Measurements from ENCODE around the gene SYDE2.
"Not testable (repeated sequence)": the region's sequence is repeated elsewhere in the genome, so short reads cannot be mapped to it uniquely, and the experiment has no call there.

Gene SYDE2

GRCh38 chr1:85216697-85217096 lies 15.9 kb upstream of the SYDE2 start:
- FAIRE-seq: no peak

DNA sequence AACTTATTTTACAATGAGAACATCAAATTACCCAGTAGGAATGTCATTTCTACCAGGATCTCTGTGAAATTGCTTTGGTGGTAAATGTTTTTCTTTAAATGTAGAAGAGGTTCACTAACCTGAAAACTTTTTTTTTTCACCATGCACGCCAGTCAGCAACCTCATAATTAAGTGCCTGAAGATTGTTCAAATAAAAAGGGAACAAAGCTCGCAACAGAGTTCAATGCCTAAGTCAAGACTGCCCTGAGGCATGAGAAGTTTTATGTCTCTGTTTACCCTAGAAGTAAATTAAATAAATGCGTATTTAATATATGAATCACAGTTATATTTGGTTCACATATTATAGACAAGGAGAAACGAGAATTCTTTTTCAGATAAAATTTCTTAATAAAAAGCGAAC lies 13.8 kb upstream of the SYDE2 start:
- no peak for FAIRE-seq

GRCh38 chr1:85208488-85208887 lies 7.7 kb upstream of the SYDE2 start:
- FAIRE-seq: no peak

DNA sequence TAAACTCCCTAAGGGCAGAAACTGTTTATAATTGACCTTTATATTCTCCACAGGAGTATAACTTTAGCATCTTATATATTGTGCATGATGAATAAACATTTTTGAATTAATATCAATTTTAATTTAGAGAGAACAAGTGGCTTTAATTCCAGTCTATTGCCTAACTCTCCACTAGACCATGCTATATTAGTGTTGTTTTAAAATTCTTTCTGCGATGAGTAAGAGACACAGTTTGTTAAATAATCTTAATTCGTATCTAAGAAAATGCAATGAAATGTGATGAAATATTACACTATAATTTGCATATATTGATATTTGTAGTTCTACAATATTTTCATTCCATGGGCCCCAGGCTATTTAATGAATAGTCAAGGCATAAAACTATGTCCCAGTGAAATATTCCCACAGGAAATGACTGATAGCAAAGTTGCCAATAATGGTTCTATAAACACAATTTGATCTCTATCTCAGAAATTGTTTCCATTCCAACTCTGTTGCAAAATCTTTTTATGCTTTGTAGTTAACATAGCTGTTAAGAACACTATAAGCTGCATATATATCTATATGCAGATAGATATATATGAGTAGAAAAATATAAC lies 2.9 kb upstream of the SYDE2 start:
- no peak for FAIRE-seq

- FAIRE-seq: no peak
Observed at GRCh38 chr1:85202864-85203255, 2.0 kb upstream of the SYDE2 start.

DNA sequence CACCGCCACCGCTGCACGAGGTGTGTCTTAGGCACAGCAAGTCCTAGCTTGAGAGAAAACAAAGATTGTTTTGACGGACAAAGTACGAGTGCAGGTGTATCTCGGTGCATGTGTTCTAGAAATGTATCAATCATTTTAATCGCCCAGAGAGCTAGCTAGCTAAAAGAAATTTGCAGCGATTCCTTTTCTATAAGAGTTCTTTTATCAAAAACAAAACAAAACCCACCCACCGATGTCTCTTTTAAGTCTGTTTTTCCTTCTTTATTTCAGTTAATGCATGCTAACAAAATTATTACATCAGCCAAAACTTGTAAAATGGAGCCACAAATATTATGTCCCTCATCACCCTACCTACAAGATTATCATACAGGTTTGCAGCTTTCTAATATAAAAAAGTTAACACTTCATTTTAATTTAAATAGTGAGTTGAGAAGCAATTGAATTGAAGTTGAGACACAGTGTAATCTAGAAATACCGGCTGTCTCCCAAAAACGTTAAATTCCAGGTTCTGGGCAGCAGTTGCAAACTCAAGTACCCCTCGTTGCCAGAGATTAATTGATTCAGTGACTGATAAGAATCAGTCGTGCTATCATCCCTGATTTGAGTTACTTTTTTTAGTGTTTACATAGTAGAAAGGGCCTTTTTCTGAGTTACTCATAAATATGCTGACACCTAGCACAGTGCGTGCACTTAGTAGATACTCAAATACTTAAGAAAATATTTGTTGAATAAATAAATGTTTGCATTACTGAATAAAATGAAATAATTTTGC lies 1.5 kb upstream of the SYDE2 start:
- FAIRE-seq: no peak

GRCh38 chr1:85201340-85202091 lies 700 bp upstream of the SYDE2 start:
- no peak for FAIRE-seq

DNA sequence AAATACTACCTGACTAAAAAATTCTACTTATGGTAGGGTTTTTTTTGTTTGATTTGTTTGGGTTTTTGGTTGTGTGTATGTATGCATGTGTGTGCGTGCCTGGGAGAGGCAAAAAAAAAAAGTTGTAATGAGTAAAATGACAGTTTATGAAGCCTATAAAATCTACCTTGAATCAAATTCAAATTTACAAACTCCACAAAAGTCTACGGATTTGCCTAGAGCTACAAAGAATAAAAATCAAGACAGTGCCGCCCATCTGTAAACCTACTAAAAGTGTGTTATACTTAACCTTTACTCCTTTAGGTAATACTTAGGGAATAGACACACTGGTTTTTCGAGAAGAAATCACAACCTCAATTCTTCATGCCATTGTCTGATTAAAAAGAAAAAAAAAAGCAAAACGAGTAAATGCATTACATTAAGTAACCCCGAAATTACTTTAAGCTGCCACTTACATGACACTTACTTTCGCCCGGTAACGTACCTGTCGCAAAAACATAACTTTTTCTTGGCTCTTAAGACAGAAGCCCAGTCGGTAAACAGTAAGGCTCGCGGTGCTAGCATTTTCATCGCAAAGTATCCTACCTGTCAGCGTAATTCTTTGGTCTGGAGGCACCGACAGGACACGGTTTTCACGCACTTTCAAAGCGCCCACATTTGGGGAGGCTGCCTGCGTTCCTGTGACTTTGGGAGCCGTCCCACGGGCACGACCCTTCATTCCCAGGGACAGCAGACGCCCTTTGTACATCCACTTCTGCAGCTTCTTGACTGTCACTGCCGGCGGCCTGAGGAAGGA lies 951 bp downstream of the SYDE2 start:
- FAIRE-seq: no peak

DNA sequence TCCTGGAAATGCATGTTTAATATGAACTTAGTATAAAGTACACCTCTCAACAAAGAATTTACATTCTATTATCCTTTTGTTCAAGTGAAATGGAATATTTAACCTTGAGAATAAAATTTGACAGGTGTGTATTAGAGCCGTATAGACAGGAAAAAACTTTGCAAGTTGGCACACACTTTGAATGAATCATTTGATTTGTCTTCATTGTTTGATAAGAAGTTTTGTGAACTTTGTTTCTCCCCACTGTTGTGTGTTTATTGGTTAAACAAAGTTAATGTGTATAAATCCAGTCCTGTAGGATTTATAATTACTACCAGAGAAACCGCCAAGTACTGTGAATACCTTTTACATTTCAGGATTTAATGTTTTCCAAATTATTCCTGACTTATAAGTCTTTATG lies 2.0 kb downstream of the SYDE2 start:
- no peak for FAIRE-seq

- FAIRE-seq: no peak
Observed at GRCh38 chr1:85196358-85196757, 4.5 kb downstream of the SYDE2 start.

DNA sequence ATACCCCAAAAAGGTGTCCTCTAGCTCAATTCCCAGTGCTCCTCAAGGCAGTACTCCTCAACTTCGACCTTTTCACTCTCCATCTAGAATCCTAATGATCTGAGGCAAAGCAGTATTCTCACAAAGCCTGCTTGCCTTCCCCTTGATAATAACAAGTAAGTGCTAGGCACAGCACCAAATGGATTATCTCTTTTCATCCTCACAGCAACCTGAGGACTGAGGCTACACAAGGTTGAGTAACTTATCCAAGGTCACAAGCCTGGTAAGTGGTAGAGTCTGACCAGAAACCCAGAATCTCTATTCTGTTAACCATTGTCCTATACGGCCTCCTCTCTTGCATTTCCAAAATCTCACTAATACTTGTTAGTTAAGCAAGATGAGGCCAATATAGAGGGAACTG lies 5.1 kb downstream of the SYDE2 start:
- FAIRE-seq: no peak

DNA sequence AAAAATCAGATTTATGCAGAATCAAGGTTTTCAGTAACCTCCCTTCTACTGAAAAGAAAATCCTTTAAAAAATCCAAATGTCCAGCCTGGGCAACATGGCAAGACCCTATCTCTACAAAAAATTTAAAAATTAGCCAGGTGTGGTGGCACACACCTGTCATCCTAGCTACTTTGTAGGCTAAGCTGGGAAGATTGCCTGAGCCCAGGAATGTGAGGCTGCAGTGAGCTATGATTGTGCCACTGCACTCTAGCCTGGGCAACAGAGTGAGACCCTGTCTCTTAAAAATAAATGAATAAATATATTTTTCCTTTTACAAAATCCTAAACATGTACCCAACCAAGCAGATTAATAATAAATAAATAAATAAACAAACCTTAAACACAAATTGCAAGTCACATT lies 8.7 kb downstream of the SYDE2 start:
- not testable (repeated sequence) for FAIRE-seq

DNA sequence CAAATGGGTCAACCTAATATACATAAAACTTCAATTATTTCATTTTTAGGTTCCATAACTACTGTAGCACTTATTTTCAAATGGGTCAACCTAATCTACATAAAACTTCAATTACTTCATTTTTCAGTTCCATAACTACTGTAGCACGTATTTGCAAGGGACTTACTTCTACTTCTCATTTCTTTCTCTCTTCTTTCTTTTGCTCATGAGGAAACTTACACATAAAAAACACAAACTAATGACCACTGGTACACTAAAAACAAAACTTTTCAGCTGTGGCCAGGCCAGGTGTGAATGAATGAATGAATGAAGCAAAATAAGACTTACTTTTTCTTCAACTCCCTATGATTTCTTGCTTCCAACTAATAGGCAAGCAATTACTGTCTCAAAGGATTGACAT lies 11.7 kb downstream of the SYDE2 start:
- FAIRE-seq: no peak

- no peak for FAIRE-seq
Observed at GRCh38 chr1:85188530-85188929, 12.3 kb downstream of the SYDE2 start.

- FAIRE-seq: not testable (repeated sequence)
Observed at GRCh38 chr1:85187021-85187420, 13.8 kb downstream of the SYDE2 start.

DNA sequence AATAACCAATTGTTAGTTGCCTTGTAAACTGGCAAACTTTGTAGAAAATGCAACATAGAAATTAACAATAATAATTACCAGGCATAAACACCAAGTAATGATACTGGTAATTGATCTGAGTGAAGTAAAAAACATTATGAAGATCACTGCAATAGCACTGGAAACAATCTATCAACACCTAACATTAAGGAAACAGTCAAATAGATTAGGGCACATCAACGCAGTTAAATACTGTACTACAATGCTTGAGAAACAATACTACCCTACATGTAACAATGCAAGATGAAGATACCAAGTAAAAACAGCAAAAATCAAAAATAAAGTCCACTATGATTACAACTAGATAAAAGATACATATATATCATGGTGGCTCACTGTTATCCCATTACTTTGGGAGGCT lies 16.6 kb downstream of the SYDE2 start:
- FAIRE-seq: no peak

- no peak for FAIRE-seq
Observed at GRCh38 chr1:85182700-85183099, 18.1 kb downstream of the SYDE2 start.

DNA sequence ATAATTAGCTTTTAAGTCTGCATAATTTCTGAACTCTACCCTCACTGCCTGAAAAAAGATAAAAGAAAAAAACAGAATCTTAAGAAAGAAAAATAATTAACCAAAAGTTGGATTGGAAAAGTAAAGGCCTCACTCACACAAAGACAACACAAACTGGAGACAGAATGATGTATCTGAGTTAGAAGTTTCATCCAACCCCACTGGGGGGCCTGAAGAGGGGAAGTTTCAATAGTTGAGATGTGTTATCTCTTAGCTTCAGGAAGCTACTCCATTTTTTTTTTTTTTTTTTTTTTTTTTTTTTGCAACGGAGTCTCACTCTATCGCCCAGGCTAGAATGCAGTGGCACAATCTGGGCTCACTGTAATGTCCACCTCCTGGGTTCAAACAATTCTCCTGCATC lies 19.9 kb downstream of the SYDE2 start:
- no peak for FAIRE-seq

DNA sequence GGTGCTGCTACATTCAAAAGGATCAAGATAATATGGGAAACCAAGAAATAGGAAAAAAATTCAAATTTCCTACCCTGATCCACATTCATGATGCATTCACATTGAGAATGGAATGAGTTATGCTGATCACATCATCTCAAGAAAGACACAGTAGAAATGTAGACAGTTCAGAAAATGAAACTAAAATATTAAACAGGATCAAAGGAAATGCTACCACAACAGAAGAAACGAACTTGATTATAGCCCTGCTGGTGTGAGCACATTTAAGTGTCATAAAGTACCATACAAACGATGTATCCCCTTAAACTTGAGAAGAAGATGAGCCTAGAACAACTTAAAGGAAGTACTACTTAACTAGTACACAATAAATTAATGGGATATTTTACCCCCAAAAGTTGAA lies 21.3 kb downstream of the SYDE2 start:
- FAIRE-seq: no peak

DNA sequence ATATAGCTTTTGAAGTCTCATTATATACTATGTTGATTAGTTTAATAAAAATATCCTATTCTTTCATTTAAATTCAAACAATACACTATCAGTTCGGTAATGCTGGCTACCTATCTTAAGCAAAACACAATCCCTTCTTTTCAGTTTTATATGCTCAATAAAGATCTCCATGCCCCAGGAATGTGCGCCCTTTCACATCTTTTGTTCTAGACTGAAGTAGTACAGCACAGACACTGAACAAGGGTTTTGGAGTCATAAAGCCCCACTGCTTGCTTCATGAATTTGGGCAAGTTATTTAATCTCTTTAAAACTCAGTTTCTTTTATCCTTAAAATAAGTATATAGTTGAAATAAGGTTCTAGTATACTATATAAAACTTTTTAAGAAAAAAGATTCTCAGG lies 22.4 kb downstream of the SYDE2 start:
- no peak for FAIRE-seq

- no peak for FAIRE-seq
Observed at GRCh38 chr1:85174503-85174902, 26.3 kb downstream of the SYDE2 start.

DNA sequence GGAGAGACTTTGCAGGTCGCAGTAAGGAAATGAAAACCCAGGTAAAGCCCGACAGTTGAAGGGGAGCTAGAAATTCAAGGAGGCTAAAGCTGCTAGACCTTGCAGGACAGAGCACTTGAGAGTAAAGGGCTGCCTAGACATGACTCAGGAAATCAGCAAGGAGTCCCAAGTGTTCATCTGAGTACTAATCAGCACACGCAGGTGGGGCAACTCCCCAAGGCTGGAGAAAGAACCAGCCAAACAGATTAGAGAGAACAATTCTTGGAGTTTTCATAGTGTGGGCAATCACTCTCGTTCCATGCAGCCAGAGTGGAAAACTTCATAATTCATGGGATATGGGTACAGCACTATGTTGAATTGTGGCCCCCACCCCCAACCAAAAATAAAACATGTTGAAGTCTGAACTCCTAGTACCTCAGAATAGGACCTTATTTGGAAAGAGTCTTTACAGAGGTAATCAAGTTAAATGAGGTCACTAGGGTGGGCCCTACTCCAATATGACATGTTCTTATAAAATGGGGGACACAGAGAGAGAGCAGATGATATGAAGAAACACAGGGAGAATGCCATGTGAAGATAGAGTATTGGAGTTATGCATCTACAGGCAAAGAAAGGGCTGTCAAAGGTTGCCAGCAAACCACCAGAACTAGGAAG lies 28.0 kb downstream of the SYDE2 start:
- FAIRE-seq: no peak

GRCh38 chr1:85171721-85172120 lies 29.1 kb downstream of the SYDE2 start:
- no peak for FAIRE-seq
